GM11168 (cell line): Measurements from ENCODE around the gene SLC15A4.
"Not testable (repeated sequence)": the region's sequence is repeated elsewhere in the genome, so short reads cannot be mapped to it uniquely, and the experiment has no call there.

Experiments used
- in situ Hi-C: fragments of 300-500 bp; cut with MboI; formaldehyde crosslinking; loops from one replicate; pipeline ENCODE4 v1.12.0; 2022; ENCODE audit warnings: low sequenced_read_pairs; ENCODE audit not compliant: unreplicated experiment

Gene SLC15A4

GRCh38 chr12:128816643-128816920 lies 7.2 kb downstream of the SLC15A4 start:
- in situ Hi-C loops, result no loop called here

GRCh38 chr12:128815779-128816642 lies 7.7 kb downstream of the SLC15A4 start:
- in situ Hi-C loops, result no loop called here

- in situ Hi-C loops, result no loop called here
Observed at GRCh38 chr12:128814411-128815261, 9.1 kb downstream of the SLC15A4 start.

GRCh38 chr12:128813883-128814282 lies 9.9 kb downstream of the SLC15A4 start:
- in situ Hi-C loops, result no loop called here

GRCh38 chr12:128813392-128813791 lies 10.4 kb downstream of the SLC15A4 start:
- in situ Hi-C loops, result no loop called here

- in situ Hi-C loops, result no loop called here
Observed at GRCh38 chr12:128811806-128812205, 12.0 kb downstream of the SLC15A4 start.

- in situ Hi-C loops, result no loop called here
Observed at GRCh38 chr12:128810182-128811127, 13.3 kb downstream of the SLC15A4 start.

- in situ Hi-C loops, result no loop called here
Observed at GRCh38 chr12:128808651-128809050, 15.1 kb downstream of the SLC15A4 start.

GRCh38 chr12:128807161-128807724 lies 16.5 kb downstream of the SLC15A4 start:
- in situ Hi-C loops, result no loop called here

- in situ Hi-C loops, result no loop called here
Observed at GRCh38 chr12:128806573-128806972, 17.2 kb downstream of the SLC15A4 start.

GRCh38 chr12:128805406-128805805 lies 18.4 kb downstream of the SLC15A4 start:
- in situ Hi-C loops, result not testable (repeated sequence)

GRCh38 chr12:128804762-128805161 lies 19.0 kb downstream of the SLC15A4 start:
- in situ Hi-C loops, result no loop called here

GRCh38 chr12:128803788-128804187 lies 20.0 kb downstream of the SLC15A4 start:
- in situ Hi-C loops, result no loop called here

- in situ Hi-C loops, result no loop called here
Observed at GRCh38 chr12:128802756-128803155, 21.0 kb downstream of the SLC15A4 start.

GRCh38 chr12:128801879-128802391 lies 21.8 kb downstream of the SLC15A4 start:
- in situ Hi-C loops, result no loop called here

GRCh38 chr12:128800606-128801005 lies 23.2 kb downstream of the SLC15A4 start:
- in situ Hi-C loops, result no loop called here

- in situ Hi-C loops, result no loop called here
Observed at GRCh38 chr12:128798571-128799341, 25.0 kb downstream of the SLC15A4 start.

- in situ Hi-C loops, result no loop called here
Observed at GRCh38 chr12:128797119-128798118, 26.3 kb downstream of the SLC15A4 start.
